GM19467 (cell line): ENCODE data around the gene TAOK3.

ENCODE experiments used
- ATAC-seq: cut with Tn5 transposase; IDR thresholded peaks from one replicate; pipeline ENCODE4 v1.9.1; 2021; ENCODE audit warnings: mild to moderate bottlenecking, moderate library complexity; ENCODE audit not compliant: unreplicated experiment

TAOK3 gene

GRCh38 chr12:118103201-118103600 is 269.5 kb downstream of the TAOK3 start:
- no peak for ATAC-seq

DNA sequence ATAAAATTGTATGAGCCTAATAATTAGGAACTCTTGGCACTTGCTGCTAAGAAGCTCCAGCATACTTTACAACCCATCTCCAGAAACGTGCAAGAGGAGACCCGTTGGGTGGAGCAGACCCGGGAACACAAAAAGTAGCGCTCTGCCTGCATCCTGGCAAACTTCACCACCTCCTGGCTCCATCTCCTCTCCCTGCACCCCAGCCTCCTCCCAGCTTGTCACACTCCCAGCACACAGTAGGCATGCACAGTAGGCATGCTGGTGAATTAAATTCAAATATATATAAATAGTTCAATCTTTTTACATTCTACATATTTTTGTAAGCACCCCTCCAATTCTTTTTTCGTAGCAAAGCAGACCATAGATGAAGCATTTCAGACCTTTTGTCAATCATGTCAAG is 270.1 kb downstream of the TAOK3 start:
- no peak for ATAC-seq

DNA sequence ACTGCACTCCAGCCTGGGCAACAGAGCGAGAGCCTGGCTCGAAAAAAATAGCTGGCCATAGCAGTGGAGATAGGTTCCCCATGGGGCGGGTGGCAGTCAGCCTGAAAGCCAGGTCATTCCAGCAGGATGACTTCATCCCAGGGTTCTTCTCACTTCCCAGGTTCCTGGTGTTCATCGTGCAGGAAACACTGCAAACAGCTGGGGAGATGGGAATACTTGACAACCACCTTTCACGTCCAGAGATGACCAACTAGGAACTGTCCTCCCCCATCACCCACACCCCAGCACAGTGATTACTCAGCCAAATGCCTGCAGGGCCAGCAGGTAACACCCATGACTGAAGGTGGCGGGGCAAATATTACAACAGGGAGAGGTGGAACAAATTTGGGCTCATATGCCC is 270.6 kb downstream of the TAOK3 start:
- no peak for ATAC-seq

GRCh38 chr12:118101051-118101450 is 271.7 kb downstream of the TAOK3 start:
- ATAC-seq: no peak
